Mucosa of rectum (tissue), 2 donors: Measurements from ENCODE around the gene TMEM121B.
"Not testable (repeated sequence)": the region's sequence is repeated elsewhere in the genome, so short reads cannot be mapped to it uniquely, and the experiment has no call there.

ENCODE experiments used
- H3K27ac ChIP-seq, 2 donors: one replicate each; pipeline ENCODE4 v1.7.0; 2013; ENCODE audit warnings: inconsistent platforms in 2 of 2, low read depth in 2 of 2, low read length in 2 of 2
- H3K27me3 ChIP-seq, 2 donors: one replicate each; pipeline ENCODE4 v1.7.0; 2013; ENCODE audit warnings: low read length in 2 of 2; ENCODE audit not compliant: control insufficient read depth in 2 of 2, insufficient read depth in 2 of 2
- H3K36me3 ChIP-seq, 2 donors: one replicate each; pipeline ENCODE4 v1.7.0; 2013; ENCODE audit warnings: low read length in 2 of 2; ENCODE audit not compliant: control insufficient read depth in 2 of 2, insufficient read depth in 2 of 2
- H3K4me1 ChIP-seq, 2 donors: one replicate each; pipeline ENCODE4 v1.7.0; 2013; ENCODE audit warnings: low read length in 2 of 2, mild to moderate bottlenecking in 1 of 2; ENCODE audit not compliant: control insufficient read depth in 2 of 2, insufficient read depth in 2 of 2
- H3K4me3 ChIP-seq, 2 donors: one replicate each; pipeline ENCODE4 v1.7.0; 2013; ENCODE audit warnings: low read length in 2 of 2
- H3K9ac ChIP-seq, 2 donors: one replicate each; pipeline ENCODE4 v1.7.0; 2013; ENCODE audit warnings: low read length in 2 of 2, low read depth in 1 of 2, mild to moderate bottlenecking in 1 of 2
- H3K9me3 ChIP-seq, 2 donors: one replicate each; pipeline ENCODE4 v1.7.0; 2013; ENCODE audit warnings: low read length in 2 of 2; ENCODE audit not compliant: control insufficient read depth in 2 of 2
- donor health status: healthy.
- donor health status: Normal muscosa, but diverticular disease.

Gene TMEM121B

DNA sequence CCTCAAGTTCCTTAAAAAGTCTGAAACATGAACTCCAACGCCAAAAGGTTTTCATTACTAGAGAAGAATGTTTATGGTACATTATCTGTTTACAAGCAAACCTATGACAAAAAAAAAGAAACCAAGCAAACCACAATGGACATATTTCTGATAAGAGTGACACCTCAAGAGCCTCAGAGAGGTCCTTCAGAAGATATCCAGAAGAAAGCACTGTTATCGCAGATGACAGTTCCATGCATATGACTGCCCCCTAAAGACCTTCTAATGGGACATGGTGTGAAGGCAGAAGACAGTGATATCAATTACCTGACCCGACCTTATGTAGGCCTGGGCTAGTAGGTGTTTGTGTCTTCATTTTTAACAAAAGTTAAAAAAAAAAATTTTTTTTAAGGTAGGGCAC, 34.8 kb upstream of the TMEM121B start:
- no peak overlapping the region for H3K4me3 ChIP-seq
- peaks cover 11 to 13% of the 10 kb centered on the region in 2 donors for H3K4me1 ChIP-seq
- no peaks in the 10 kb centered on the region for H3K27me3 ChIP-seq
- no peaks in the 10 kb centered on the region for H3K36me3 ChIP-seq
- H3K9ac ChIP-seq: no peak overlapping the region
- no peaks in the 10 kb centered on the region for H3K9me3 ChIP-seq
- no peak overlapping the region for H3K27ac ChIP-seq

DNA sequence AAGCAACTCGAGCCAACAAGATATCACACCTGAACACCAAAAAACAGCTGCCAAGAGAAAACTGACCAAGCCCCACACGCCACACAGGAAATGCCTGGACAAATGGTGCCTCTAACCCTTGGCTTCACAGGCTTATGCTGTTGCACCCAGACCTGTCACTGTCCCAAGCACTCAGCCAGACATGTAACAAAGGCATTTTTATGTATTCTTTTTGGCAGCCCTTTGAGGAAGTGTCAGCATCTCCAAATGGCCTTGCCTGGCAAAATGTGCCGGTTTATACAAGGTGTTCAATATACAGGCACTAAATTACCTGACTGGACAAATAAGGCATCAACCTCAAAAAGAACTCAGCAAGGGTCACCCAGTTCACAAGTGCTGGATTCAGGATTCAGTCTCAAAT, 31.8 kb upstream of the TMEM121B start:
- Histone ChIP-seq H3K27ac (no peak overlapping the region), H3K9me3 (no peaks in the 10 kb centered on the region), H3K4me1 (peaks cover 12 to 20% of the 10 kb centered on the region in 2 donors), H3K36me3 (no peaks in the 10 kb centered on the region), H3K9ac (no peak overlapping the region), H3K27me3 (no peaks in the 10 kb centered on the region), H3K4me3 (no peak overlapping the region)

DNA sequence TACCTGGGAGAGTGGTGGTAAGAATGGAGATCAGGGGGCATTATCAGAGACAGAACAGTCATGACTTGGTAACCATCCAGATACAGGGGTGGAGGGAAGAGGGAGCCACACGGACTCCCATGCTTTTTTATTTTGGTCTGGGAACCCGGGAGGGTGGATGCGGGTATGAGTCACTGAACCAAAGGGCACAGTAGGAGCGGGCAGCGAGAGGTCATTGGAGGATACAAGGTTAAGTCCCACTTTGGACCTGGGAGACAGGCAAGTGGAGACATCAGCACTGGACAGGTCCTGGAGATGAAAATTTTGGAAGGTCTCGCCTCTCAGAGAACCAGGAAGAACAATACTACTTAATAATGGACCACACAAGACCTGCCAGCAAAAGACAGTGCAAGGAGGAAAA, 31.2 kb upstream of the TMEM121B start:
- Histone ChIP-seq H3K9ac (no peak overlapping the region), H3K9me3 (no peaks in the 10 kb centered on the region), H3K36me3 (peaks cover 0 to 5% of the 10 kb centered on the region in 2 donors), H3K4me1 (peaks cover 8 to 16% of the 10 kb centered on the region in 2 donors), H3K27ac (no peak overlapping the region), H3K27me3 (no peaks in the 10 kb centered on the region), H3K4me3 (no peak overlapping the region)

DNA sequence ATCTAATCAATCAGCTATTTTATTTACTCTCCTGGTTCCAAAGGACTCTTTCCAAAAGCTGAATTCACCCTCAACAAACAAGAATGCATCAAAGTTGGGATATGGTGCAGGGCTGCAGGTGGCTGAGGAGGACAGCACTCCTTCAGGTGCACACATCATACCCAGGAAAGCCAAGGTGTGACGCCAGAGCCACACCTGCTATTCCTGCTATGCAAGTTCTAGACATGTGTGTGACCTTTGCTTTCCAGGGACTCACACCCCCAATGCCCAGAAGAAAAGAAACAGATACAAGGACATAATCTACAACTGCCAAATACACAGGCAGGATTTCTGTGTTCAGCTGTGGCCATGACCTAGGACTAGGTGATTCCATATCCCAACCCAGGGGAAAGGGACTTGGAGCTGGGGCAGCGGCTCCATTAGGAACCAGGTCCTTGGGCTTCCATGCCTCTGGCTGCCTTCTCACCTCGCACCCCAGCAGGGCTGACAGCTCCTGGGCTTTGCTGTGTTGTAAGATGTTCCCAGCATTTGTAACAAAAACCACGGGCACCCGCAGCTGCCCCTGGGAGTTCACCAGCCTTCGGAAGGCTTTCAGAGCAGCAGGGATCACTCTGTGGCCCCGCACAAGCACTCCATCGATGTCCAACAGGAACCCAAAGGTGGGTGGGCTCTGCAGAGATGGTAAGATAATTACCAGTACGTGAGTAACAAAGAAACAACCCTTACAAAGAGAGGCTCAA, 28.1 kb upstream of the TMEM121B start:
- no peaks in the 10 kb centered on the region for H3K27me3 ChIP-seq
- H3K36me3 ChIP-seq: peaks cover 4 to 11% of the 10 kb centered on the region in 2 donors
- H3K9ac ChIP-seq: peak overlapping the region in 1 of 2 donors; percentile 41
- H3K4me1 ChIP-seq: peaks cover 8 to 16% of the 10 kb centered on the region in 2 donors
- no peak overlapping the region for H3K4me3 ChIP-seq
- peak overlapping the region; percentile 52 to 80 for H3K27ac ChIP-seq
- H3K9me3 ChIP-seq: no peaks in the 10 kb centered on the region

DNA sequence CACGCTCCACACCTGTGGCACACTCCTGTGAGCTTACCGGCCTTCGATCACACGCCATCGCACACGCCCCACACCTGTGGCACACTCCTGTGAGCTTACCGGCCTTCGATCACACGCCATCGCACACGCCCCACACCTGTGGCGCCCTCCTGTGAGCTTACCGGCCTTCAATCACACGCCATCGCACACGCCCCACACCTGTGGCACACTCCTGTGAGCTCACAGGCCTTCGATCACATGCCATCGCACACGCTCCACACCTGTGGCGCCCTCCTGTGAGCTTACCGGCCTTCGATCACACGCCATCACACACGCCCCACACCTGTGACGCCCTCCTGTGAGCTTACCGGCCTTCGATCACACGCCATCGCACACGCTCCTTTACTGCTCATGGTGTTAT, 26.3 kb upstream of the TMEM121B start:
- H3K27me3 ChIP-seq, H3K27ac ChIP-seq, H3K4me3 ChIP-seq, H3K9me3 ChIP-seq, H3K9ac ChIP-seq: not testable (repeated sequence)
- Histone ChIP-seq H3K4me1 (peaks cover 8 to 12% of the 10 kb centered on the region in 2 donors), H3K36me3 (peaks cover 8 to 24% of the 10 kb centered on the region in 2 donors)

DNA sequence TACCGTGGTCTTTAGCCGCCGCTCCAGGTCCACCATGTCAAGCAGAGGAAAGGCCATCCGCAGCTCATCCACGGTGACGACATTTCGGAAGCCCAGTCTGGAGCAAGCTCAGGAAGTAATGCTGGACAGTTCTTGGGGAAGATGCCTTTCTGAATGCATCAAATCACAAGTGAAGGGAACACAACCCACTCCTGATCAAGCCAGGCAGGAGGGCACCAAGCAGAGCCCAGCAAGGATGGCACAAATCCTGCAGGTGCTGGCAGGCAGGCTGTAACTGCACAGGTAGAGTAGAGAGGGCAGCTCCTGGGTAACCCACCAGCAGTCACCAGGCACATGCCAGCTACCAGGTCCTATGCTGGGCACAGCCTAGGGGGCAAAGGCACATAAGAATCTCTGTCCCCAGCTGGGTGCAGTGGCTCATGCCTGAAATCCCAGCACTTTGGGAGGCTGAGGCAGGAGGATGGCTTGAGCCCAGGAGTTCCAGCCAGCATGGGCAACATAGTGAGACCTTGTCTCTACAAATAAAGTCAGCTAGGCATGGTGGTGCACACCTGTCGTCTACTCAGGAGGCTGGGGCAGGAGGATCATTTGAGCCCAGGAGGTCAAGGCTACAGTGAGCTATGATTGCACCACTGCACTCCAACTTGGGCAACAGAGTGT, 24.0 kb upstream of the TMEM121B start:
- Histone ChIP-seq H3K27ac (no peak overlapping the region), H3K27me3 (no peaks in the 10 kb centered on the region), H3K4me3 (no peak overlapping the region), H3K36me3 (peaks cover 21 to 38% of the 10 kb centered on the region in 2 donors), H3K9me3 (no peaks in the 10 kb centered on the region), H3K9ac (no peak overlapping the region), H3K4me1 (peaks cover 8 to 9% of the 10 kb centered on the region in 2 donors)

DNA sequence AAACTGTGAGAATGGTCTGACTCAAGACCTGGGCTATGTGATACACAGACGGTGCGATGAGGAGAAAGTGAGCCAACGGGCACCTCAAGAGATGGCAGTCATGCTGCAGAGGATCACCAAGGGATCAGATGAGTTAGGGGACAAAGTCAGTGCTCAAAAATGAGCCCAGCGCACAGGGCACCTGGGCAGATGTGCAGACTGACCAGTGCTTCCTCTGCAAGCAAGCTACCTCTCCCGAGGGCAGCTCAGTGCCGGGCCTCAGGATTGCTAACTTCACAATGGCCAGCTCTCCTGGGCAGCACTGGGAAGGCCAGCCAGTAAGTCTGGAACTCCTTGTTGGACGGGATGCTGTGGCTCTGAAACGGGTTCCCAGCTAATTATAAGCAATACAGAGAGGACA, 22.7 kb upstream of the TMEM121B start:
- Histone ChIP-seq H3K4me1 (peaks cover 0 to under 1% of the 10 kb centered on the region in 2 donors), H3K36me3 (peaks cover 24 to 41% of the 10 kb centered on the region in 2 donors), H3K27ac (no peak overlapping the region)

DNA sequence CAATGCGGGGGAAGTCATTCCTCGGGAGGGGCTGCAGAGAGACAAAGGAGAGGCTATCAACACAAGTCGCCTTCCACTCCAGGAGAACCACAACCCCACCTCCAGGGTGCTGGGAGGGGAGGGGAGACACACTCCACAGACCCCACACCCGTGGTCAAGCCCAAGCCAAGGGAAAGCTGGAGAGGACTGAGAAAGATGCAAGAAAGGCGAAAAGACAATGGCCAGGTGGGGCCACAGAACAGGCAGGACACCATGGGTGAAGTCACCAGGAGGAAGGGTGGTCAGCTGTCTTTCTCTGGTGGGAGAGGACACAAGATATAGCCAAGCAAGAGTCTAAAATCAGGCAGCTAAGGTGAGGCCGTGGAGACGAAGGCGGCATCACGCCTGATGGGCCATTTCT, 21.9 kb upstream of the TMEM121B start:
- Histone ChIP-seq H3K27me3 (no peaks in the 10 kb centered on the region), H3K36me3 (peaks cover 26 to 48% of the 10 kb centered on the region in 2 donors), H3K9ac (no peak overlapping the region), H3K4me1 (no peaks in the 10 kb centered on the region), H3K4me3 (no peak overlapping the region), H3K27ac (no peak overlapping the region), H3K9me3 (no peaks in the 10 kb centered on the region)

More for the DNA sequence above, 22.7 kb upstream of the TMEM121B start:
- H3K9ac ChIP-seq: no peak overlapping the region
- H3K9me3 ChIP-seq: no peaks in the 10 kb centered on the region
- H3K27me3 ChIP-seq: no peaks in the 10 kb centered on the region
- no peak overlapping the region for H3K4me3 ChIP-seq

DNA sequence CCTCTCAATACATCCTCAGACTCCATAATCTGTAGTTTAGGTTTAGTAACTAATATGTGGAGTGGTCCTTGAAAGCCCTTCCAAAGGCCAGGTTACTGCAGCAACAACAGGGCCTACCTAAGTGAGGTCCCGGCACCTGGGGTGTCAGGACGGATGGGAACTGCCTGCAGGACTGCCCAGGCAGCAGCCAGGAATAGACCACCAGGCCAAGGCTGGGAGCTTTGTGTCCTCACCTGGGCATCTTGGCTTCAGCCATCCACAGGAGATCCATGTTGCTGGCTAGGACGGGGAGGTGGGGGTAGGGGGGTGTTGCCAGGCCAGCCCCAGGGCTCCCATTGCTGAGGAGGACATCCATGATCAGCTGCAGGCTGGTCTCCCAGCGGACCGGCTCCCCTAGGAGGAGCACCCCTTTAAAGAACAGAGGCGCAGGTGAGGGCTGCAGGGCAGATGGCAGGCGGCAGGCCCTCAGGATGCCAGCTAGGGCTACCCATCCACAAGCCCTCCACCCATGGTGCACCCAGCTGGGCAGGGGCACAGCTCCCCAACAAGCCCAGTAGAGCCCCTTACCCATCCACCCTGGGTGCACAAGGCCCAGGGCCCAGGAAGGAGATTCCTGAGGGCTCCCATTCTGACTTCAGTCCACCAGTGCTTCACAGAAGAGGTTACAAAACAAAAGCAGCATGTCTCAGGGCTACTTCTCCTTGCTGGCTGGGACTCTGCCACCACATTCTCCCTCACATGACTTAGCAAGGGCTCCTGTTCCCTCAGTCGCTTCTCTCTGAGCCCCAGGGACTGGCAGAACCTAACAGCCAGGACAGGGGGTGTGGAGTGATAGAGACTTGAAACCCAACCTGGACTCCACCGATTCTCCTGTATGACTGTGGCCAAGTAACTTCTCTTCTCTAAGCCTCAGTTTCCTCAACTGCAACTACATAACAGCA, 19.9 kb upstream of the TMEM121B start:
- no peak overlapping the region for H3K4me3 ChIP-seq
- no peaks in the 10 kb centered on the region for H3K9me3 ChIP-seq
- no peak overlapping the region for H3K27ac ChIP-seq
- H3K9ac ChIP-seq: no peak overlapping the region
- H3K27me3 ChIP-seq: no peaks in the 10 kb centered on the region
- H3K36me3 ChIP-seq: peaks cover 33 to 51% of the 10 kb centered on the region in 2 donors
- H3K4me1 ChIP-seq: no peaks in the 10 kb centered on the region

DNA sequence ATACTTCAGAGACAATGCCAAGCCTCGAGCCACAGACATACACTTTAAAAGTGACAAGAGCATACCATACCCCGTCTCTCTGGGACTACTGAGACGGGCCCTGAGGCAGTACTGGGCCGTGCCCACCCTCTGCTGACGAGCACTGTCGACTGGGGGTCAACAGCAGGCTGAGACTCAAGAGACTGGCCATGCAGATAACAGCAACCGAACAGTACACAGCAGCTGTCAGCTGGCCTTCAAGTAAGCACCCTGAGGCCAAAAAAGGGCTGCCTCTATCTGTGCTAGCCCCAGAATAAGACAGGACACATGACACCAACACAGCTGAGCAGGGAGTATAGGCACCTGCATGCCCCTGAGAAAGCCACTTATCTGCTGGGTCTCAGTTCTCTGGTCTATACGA, 18.9 kb upstream of the TMEM121B start:
- H3K4me3 ChIP-seq: no peak overlapping the region
- no peak overlapping the region for H3K27ac ChIP-seq
- no peak overlapping the region for H3K9ac ChIP-seq
- no peaks in the 10 kb centered on the region for H3K4me1 ChIP-seq
- H3K27me3 ChIP-seq: no peaks in the 10 kb centered on the region
- H3K36me3 ChIP-seq: peaks cover 31 to 49% of the 10 kb centered on the region in 2 donors
- H3K9me3 ChIP-seq: no peaks in the 10 kb centered on the region
